Neural crest cell (in vitro differentiated cells): ENCODE measurements around the gene MYO9A. TPM values are rescaled to one million over a fixed set of nuclear protein-coding genes. Genes with fewer than 3 reads are reported as not detected.

Source experiments
- DNase-seq: peaks from one replicate; pipeline ENCODE4 v3.0.0; 2021; ENCODE audit warnings: low read depth, mixed read lengths, low spot score
- H3K27ac Mint-ChIP-seq: one replicate; pipeline ENCODE4 v1.8.0; 2021; ENCODE audit warnings: mild to moderate bottlenecking, mixed read lengths; ENCODE audit not compliant: unreplicated experiment
- H3K27me3 Mint-ChIP-seq: 2 replicates; pipeline ENCODE4 v1.8.0; 2021; ENCODE audit warnings: low read depth, mild to moderate bottlenecking, mixed read lengths
- H3K36me3 Mint-ChIP-seq: 2 replicates; pipeline ENCODE4 v1.8.0; 2021; ENCODE audit warnings: low read depth, mild to moderate bottlenecking, mixed read lengths
- H3K4me1 Mint-ChIP-seq: 2 replicates; pipeline ENCODE4 v1.8.0; 2021; ENCODE audit warnings: mixed read lengths
- H3K4me3 Mint-ChIP-seq: one replicate; pipeline ENCODE4 v1.8.0; 2021; ENCODE audit warnings: mild to moderate bottlenecking, mixed read lengths
- H3K9me3 Mint-ChIP-seq: 2 replicates; pipeline ENCODE4 v1.8.0; 2021; ENCODE audit warnings: mixed read lengths
- total RNA-seq: library from RNA; stranded (reverse); gene quantifications from 2 replicates; pipeline ENCODE4 v1.2.1, GENCODE V29; 2021
- TF ChIP-seq, protein P1 (sequence below): fragments of 200-600 bp; sonication (generic); conservative IDR thresholded peaks from 2 replicates; pipeline ENCODE4 v1.5.0; 2021; ENCODE audit warnings: antibody characterized with exemption, mild to moderate bottlenecking

The MYO9A gene
- total RNA-seq, 1 donor from 2014 or later: 31.3 TPM

- H3K4me3 Mint-ChIP-seq: no peak overlapping the region
- H3K27ac Mint-ChIP-seq: no peak overlapping the region
- no peak for DNase-seq
- TF ChIP-seq, protein P1, sequence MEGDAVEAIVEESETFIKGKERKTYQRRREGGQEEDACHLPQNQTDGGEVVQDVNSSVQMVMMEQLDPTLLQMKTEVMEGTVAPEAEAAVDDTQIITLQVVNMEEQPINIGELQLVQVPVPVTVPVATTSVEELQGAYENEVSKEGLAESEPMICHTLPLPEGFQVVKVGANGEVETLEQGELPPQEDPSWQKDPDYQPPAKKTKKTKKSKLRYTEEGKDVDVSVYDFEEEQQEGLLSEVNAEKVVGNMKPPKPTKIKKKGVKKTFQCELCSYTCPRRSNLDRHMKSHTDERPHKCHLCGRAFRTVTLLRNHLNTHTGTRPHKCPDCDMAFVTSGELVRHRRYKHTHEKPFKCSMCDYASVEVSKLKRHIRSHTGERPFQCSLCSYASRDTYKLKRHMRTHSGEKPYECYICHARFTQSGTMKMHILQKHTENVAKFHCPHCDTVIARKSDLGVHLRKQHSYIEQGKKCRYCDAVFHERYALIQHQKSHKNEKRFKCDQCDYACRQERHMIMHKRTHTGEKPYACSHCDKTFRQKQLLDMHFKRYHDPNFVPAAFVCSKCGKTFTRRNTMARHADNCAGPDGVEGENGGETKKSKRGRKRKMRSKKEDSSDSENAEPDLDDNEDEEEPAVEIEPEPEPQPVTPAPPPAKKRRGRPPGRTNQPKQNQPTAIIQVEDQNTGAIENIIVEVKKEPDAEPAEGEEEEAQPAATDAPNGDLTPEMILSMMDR: no peak
- peaks cover 24% of the 10 kb centered on the region for H3K4me1 Mint-ChIP-seq
- H3K27me3 Mint-ChIP-seq: no peaks in the 10 kb centered on the region
- H3K36me3 Mint-ChIP-seq: peaks cover 2% of the 10 kb centered on the region
- peaks cover 2% of the 10 kb centered on the region for H3K9me3 Mint-ChIP-seq
Observed at GRCh38 chr15:71801935-71802655, 315.9 kb downstream of the MYO9A start.

GRCh38 chr15:71800835-71801745, 316.9 kb downstream of the MYO9A start:
- Mint-ChIP-seq H3K4me1 (peaks cover 17% of the 10 kb centered on the region), H3K27ac (no peak overlapping the region), H3K36me3 (peaks cover 2% of the 10 kb centered on the region), H3K9me3 (peaks cover 2% of the 10 kb centered on the region), H3K27me3 (no peaks in the 10 kb centered on the region), H3K4me3 (no peak overlapping the region)
- DNase-seq: peak; percentile 59
- TF ChIP-seq, protein P1: peak; percentile 91

DNA sequence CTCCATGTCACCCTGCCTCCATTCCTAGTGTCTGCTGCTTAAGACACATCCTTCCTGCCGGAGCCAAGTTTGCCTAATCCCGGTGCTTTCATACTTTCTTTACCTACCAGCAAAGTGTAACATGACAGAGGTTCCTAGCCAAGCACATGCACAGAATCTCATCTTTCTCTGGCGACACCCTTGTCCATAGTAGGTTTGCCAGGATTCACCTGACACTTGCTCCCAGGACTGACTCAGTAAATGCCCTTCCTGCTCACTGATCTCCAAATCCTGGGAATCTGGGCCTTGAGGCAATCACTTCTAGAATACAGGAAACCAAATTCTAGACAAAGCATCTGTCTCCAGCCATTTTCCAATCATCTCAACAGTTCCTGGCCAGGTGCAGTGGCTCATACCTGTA, 317.8 kb downstream of the MYO9A start:
- Mint-ChIP-seq H3K4me3 (no peak overlapping the region), H3K4me1 (peaks cover 12% of the 10 kb centered on the region), H3K36me3 (peaks cover 2% of the 10 kb centered on the region), H3K27me3 (no peaks in the 10 kb centered on the region), H3K27ac (no peak overlapping the region), H3K9me3 (peaks cover 2% of the 10 kb centered on the region)
- TF ChIP-seq, protein P1: no peak
- no peak for DNase-seq

- no peak for DNase-seq
- TF ChIP-seq, protein P1: no peak
- Mint-ChIP-seq H3K9me3 (peaks cover 2% of the 10 kb centered on the region), H3K27ac (no peak overlapping the region), H3K4me1 (peaks cover 5% of the 10 kb centered on the region), H3K36me3 (peaks cover 2% of the 10 kb centered on the region), H3K4me3 (no peak overlapping the region), H3K27me3 (no peaks in the 10 kb centered on the region)
Observed at GRCh38 chr15:71798641-71799040, 319.3 kb downstream of the MYO9A start.

- Mint-ChIP-seq H3K36me3 (no peaks in the 10 kb centered on the region), H3K4me1 (no peaks in the 10 kb centered on the region), H3K4me3 (no peak overlapping the region), H3K9me3 (no peaks in the 10 kb centered on the region), H3K27me3 (no peaks in the 10 kb centered on the region), H3K27ac (no peak overlapping the region)
- TF ChIP-seq, protein P1: no peak
- DNase-seq: no peak
Observed at GRCh38 chr15:71792521-71792920, 325.4 kb downstream of the MYO9A start.
